ENCODE results near the gene LRRC31.

DNA sequence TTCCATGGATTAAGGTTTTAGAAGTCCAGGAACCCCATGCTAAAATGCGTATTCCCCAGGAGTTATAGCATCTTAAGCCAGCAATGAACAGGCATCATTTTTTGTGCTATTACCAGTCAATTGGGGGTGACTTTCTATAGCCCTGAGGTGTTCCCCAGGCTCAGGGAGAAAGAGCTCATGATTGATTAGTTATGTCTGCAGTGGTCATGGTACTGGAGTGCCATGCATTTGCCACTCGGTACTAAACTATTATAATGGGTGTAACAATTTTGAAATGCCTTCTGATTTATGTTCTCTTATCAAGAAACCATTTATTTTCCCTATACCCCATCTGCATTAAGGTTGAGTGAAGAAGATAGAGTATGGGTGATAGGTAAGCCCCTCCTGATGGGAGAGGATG lies 11.9 kb downstream of the LRRC31 start:
- TF ChIP-seq, protein P1, sequence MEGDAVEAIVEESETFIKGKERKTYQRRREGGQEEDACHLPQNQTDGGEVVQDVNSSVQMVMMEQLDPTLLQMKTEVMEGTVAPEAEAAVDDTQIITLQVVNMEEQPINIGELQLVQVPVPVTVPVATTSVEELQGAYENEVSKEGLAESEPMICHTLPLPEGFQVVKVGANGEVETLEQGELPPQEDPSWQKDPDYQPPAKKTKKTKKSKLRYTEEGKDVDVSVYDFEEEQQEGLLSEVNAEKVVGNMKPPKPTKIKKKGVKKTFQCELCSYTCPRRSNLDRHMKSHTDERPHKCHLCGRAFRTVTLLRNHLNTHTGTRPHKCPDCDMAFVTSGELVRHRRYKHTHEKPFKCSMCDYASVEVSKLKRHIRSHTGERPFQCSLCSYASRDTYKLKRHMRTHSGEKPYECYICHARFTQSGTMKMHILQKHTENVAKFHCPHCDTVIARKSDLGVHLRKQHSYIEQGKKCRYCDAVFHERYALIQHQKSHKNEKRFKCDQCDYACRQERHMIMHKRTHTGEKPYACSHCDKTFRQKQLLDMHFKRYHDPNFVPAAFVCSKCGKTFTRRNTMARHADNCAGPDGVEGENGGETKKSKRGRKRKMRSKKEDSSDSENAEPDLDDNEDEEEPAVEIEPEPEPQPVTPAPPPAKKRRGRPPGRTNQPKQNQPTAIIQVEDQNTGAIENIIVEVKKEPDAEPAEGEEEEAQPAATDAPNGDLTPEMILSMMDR (IDR thresholded peaks at IDR 0.05) = no peak
- no peak for TF ChIP-seq POLR2A (IDR thresholded peaks at IDR 0.05)
